NCI-H1417 treated with DMSO at 0.1 percent for 48 hours (cell line): Measurements from ENCODE around the gene NDE1.
"Not testable (repeated sequence)": the region's sequence is repeated elsewhere in the genome, so short reads cannot be mapped to it uniquely, and the experiment has no call there.

ENCODE experiments used
- DNase-seq: peaks from one replicate; lab custom pipeline; 2025; lab: John Stamatoyannopoulos, UW

The NDE1 gene

GRCh38 chr16:15652293-15653001, 2.4 kb downstream of the NDE1 start:
- DNase-seq = no peak

- no peak for DNase-seq
Measured at GRCh38 chr16:15653227-15653626, 3.2 kb downstream of the NDE1 start.

- DNase-seq = no peak
Measured at GRCh38 chr16:15654591-15654990, 4.5 kb downstream of the NDE1 start.

- DNase-seq = not testable (repeated sequence)
Measured at GRCh38 chr16:15655561-15655960, 5.5 kb downstream of the NDE1 start.

GRCh38 chr16:15658149-15658548, 8.1 kb downstream of the NDE1 start:
- DNase-seq = no peak

GRCh38 chr16:15658556-15658955, 8.5 kb downstream of the NDE1 start:
- no peak for DNase-seq

GRCh38 chr16:15660203-15660601, 10.2 kb downstream of the NDE1 start:
- DNase-seq = no peak

- no peak for DNase-seq
Measured at GRCh38 chr16:15665107-15665506, 15.1 kb downstream of the NDE1 start.

GRCh38 chr16:15667091-15667742, 17.2 kb downstream of the NDE1 start:
- DNase-seq = no peak

- DNase-seq = no peak
Measured at GRCh38 chr16:15671530-15672117, 21.6 kb downstream of the NDE1 start.

GRCh38 chr16:15672127-15672513, 22.1 kb downstream of the NDE1 start:
- not testable (repeated sequence) for DNase-seq

- no peak for DNase-seq
Measured at GRCh38 chr16:15672514-15673167, 22.6 kb downstream of the NDE1 start.

GRCh38 chr16:15674571-15674970, 24.5 kb downstream of the NDE1 start:
- DNase-seq = no peak

- no peak for DNase-seq
Measured at GRCh38 chr16:15676506-15676905, 26.5 kb downstream of the NDE1 start.

GRCh38 chr16:15677447-15677846, 27.4 kb downstream of the NDE1 start:
- no peak for DNase-seq

- DNase-seq = no peak
Measured at GRCh38 chr16:15682105-15682570, 32.1 kb downstream of the NDE1 start.

GRCh38 chr16:15686287-15686686, 36.2 kb downstream of the NDE1 start:
- no peak for DNase-seq

GRCh38 chr16:15689290-15689689, 39.2 kb downstream of the NDE1 start:
- DNase-seq = no peak

- DNase-seq = no peak
Measured at GRCh38 chr16:15690296-15690695, 40.3 kb downstream of the NDE1 start.

GRCh38 chr16:15691046-15691445, 41.0 kb downstream of the NDE1 start:
- no peak for DNase-seq

- DNase-seq = not testable (repeated sequence)
Measured at GRCh38 chr16:15692508-15692907, 42.5 kb downstream of the NDE1 start.

GRCh38 chr16:15694499-15694898, 44.5 kb downstream of the NDE1 start:
- no peak for DNase-seq

- DNase-seq = no peak
Measured at GRCh38 chr16:15699819-15700218, 49.8 kb downstream of the NDE1 start.
